ENCODE measurements around the gene OR2A12. TPM values are rescaled to one million over a fixed set of nuclear protein-coding genes. Genes with fewer than 3 reads are reported as not detected.

OR2A12 gene
- total and polyA plus RNA-seq, 2 of the 13 experiments (the other 11 are each of a cell fraction or from before 2014, with no cell fraction given), result 0.18 TPM; not detected in 1

- CTCF ChIA-PET (ENCODE audit: low intra/inter-chr PET ratio, low total read pairs), result no interaction called here
- Histone ChIP-seq H3K9me3 (ENCODE audit: low read length) (no peaks in the 10 kb centered on the region), H3K4me1 (ENCODE audit: insufficient read depth, low read length) (no peaks in the 10 kb centered on the region), H3K4me2 (ENCODE audit: low read depth, low read length) (no peak within 1 kb of the TSS), H3K4me3 (replicated peaks in 1 of 3; ENCODE audit: insufficient read depth in 1 of 3, low read depth in 2 of 3, low read length in 3 of 3) (no peak within 1 kb of the TSS), H3K27me3 (ENCODE audit: control insufficient read depth in 1 of 2, insufficient read depth in 2 of 2, low read length in 2 of 2) (peaks cover 0 to 3% of the 10 kb centered on the region in 2 experiments; a peak in 1 of 5 replicates), H3K79me2 (ENCODE audit: insufficient read depth, low read length) (no peaks in the 10 kb centered on the region), H3K27ac (ENCODE audit: extremely low read length, insufficient read depth, low read length) (no peak within 1 kb of the TSS), H4K20me1 (ENCODE audit: insufficient read depth, low read length) (no peaks in the 10 kb centered on the region), H2AFZ (ENCODE audit: low read length) (no peak within 1 kb of the TSS), H3K36me3 (replicated peaks in 1 of 2; ENCODE audit: control insufficient read depth in 1 of 2, insufficient read depth in 2 of 2, low read length in 2 of 2) (no peaks in the 10 kb centered on the region), H3K9ac (ENCODE audit: insufficient read depth, low read depth, low read length) (no peak within 1 kb of the TSS)
- ATAC-seq (no peak), FAIRE-seq (no peak), DNase-seq (ENCODE audit: low spot score) (no peak)
- TF ChIP-seq ZNF318 (CRISPR knock-in tag; IDR thresholded peaks at IDR 0.05) (no peak), ZNF558 (CRISPR knock-in tag; IDR thresholded peaks at IDR 0.05; ENCODE audit: borderline replicate concordance) (no peak), ZNF564 (CRISPR knock-in tag; IDR thresholded peaks at IDR 0.05) (no peak)
- in situ Hi-C loops (cut with HindIII; ENCODE audit: extremely low pct_ligation_motif_present, low pct_unique_long_range_greater_than_20kb) (no loop called here), intact Hi-C loops (cut with micrococcal nuclease; ENCODE audit: unreplicated experiment) (no loop called here)
- WGBS (ENCODE audit: low lambda C conversion rate), result 0% methylated on average over 1 of the region's 1 CpG
- POLR2A ChIA-PET, result no interaction called here
- BruUV-seq (replicated peaks), result no TSS peak
Observed at GRCh38 chr7:144048648-144049047, 37.4 kb upstream of the OR2A12 start, which contains the start of gene OR2A5. Gene OR2A5, plus strand, starts transcription at chr7:144048948. Its CDS starts 1,454 bp downstream, at chr7:144050402.
